Measurements from ENCODE around the gene PRKN.

Gene PRKN

DNA sequence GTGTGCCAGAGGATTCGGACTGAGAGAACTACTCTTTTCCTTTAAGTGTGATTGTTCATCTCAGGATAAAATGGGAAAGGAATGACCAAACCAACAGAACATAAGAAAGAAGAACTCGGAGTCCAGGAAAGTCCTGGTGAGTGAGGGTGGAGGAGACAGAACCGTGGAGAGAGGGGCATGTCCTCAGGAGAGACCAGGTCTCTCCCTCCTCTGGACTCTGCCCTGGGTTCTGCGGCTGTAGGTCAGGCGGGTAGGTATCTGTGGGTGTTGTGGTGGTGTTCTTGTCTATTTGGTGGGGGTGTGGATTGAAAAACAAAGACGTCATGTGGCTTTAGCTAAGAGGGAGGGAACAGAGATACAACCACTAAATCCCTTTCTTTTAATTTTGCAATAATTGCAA lies 1424.6 kb downstream of the PRKN start:
- no peak for ATAC-seq
- TF ChIP-seq BACH2 (CRISPR knock-in tag; IDR thresholded peaks at IDR 0.05; ENCODE audit: borderline replicate concordance) (no peak), ZFP3 (CRISPR knock-in tag; IDR thresholded peaks at IDR 0.05) (no peak), SNAI2 (CRISPR knock-in tag; IDR thresholded peaks at IDR 0.05) (no peak), ZNF70 (CRISPR knock-in tag; IDR thresholded peaks at IDR 0.05) (no peak), ARNTL (CRISPR knock-in tag; IDR thresholded peaks at IDR 0.05; ENCODE audit: borderline replicate concordance, low read depth) (no peak), CSRNP3 (CRISPR knock-in tag; IDR thresholded peaks at IDR 0.05) (no peak), ZNF565 (CRISPR knock-in tag; conservative IDR thresholded peaks at IDR 0.05; ENCODE audit: low read depth) (no peak), TOX (CRISPR knock-in tag; IDR thresholded peaks at IDR 0.05; ENCODE audit: borderline replicate concordance) (no peak), PPARA (CRISPR knock-in tag; IDR thresholded peaks at IDR 0.05; ENCODE audit: borderline replicate concordance) (no peak), GLIS3 (CRISPR knock-in tag; IDR thresholded peaks at IDR 0.05) (no peak), CREB5 (CRISPR knock-in tag; IDR thresholded peaks at IDR 0.05; ENCODE audit: low read depth) (no peak), ESRRG (CRISPR knock-in tag; IDR thresholded peaks at IDR 0.05) (no peak), OSR1 (CRISPR knock-in tag; IDR thresholded peaks at IDR 0.05) (no peak)
- TF ChIP-seq, protein P1, sequence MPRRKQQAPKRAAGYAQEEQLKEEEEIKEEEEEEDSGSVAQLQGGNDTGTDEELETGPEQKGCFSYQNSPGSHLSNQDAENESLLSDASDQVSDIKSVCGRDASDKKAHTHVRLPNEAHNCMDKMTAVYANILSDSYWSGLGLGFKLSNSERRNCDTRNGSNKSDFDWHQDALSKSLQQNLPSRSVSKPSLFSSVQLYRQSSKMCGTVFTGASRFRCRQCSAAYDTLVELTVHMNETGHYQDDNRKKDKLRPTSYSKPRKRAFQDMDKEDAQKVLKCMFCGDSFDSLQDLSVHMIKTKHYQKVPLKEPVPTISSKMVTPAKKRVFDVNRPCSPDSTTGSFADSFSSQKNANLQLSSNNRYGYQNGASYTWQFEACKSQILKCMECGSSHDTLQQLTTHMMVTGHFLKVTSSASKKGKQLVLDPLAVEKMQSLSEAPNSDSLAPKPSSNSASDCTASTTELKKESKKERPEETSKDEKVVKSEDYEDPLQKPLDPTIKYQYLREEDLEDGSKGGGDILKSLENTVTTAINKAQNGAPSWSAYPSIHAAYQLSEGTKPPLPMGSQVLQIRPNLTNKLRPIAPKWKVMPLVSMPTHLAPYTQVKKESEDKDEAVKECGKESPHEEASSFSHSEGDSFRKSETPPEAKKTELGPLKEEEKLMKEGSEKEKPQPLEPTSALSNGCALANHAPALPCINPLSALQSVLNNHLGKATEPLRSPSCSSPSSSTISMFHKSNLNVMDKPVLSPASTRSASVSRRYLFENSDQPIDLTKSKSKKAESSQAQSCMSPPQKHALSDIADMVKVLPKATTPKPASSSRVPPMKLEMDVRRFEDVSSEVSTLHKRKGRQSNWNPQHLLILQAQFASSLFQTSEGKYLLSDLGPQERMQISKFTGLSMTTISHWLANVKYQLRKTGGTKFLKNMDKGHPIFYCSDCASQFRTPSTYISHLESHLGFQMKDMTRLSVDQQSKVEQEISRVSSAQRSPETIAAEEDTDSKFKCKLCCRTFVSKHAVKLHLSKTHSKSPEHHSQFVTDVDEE (CRISPR knock-in tag; IDR thresholded peaks at IDR 0.05) = no peak
- TF ChIP-seq, protein P2, sequence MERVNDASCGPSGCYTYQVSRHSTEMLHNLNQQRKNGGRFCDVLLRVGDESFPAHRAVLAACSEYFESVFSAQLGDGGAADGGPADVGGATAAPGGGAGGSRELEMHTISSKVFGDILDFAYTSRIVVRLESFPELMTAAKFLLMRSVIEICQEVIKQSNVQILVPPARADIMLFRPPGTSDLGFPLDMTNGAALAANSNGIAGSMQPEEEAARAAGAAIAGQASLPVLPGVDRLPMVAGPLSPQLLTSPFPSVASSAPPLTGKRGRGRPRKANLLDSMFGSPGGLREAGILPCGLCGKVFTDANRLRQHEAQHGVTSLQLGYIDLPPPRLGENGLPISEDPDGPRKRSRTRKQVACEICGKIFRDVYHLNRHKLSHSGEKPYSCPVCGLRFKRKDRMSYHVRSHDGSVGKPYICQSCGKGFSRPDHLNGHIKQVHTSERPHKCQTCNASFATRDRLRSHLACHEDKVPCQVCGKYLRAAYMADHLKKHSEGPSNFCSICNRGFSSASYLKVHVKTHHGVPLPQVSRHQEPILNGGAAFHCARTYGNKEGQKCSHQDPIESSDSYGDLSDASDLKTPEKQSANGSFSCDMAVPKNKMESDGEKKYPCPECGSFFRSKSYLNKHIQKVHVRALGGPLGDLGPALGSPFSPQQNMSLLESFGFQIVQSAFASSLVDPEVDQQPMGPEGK (CRISPR knock-in tag; IDR thresholded peaks at IDR 0.05; ENCODE audit: borderline replicate concordance) = no peak

DNA sequence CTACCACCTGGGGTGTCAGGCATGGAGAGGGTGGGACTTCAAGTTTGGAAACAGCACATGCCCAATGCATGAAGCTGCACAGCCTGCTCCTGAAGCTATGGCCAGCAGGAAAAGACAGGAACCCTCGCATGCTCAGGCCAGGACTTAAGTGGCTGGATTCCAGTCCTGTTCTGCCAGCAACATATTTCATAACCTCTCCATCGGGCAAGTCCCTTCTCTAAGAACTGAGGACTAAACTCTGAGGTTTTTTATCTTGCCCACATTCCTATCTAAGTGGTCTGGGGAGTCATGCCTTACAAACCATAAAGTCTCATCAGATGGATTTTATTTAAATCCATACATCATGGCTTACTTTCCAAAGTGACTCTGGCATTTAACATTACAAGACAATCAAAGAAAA lies 1426.2 kb downstream of the PRKN start:
- no peak for TF ChIP-seq ZNF70 (CRISPR knock-in tag; IDR thresholded peaks at IDR 0.05)
- no peak for TF ChIP-seq SNAI2 (CRISPR knock-in tag; IDR thresholded peaks at IDR 0.05)
- TF ChIP-seq CSRNP3 (CRISPR knock-in tag; IDR thresholded peaks at IDR 0.05) = no peak
- peak; percentile 81 for TF ChIP-seq ISL1 (CRISPR knock-in tag; IDR thresholded peaks at IDR 0.05)
- peak; percentile 81 for ATAC-seq

DNA sequence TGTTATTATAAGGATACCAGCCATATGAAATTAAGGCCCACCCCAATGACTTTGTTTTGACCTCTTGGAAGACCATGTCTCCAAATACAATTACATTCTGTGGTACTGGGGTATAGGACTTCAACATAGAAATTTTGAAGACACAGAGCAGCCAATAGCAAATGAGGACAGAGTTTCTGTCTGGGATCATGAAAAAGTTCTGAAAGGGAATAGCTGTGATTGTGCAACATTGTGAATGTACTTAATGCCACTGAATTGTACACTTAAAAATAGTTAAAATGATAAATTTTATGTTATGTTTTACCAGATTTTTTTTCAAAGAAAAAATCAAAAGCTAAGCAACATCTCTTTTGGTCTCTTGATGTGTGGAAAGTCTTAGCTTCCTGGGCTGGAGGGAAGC lies 1426.7 kb downstream of the PRKN start:
- no peak for ATAC-seq
- TF ChIP-seq GLIS3 (CRISPR knock-in tag; IDR thresholded peaks at IDR 0.05) (no peak), ARNTL (CRISPR knock-in tag; IDR thresholded peaks at IDR 0.05; ENCODE audit: borderline replicate concordance, low read depth) (no peak), PPARA (CRISPR knock-in tag; IDR thresholded peaks at IDR 0.05; ENCODE audit: borderline replicate concordance) (no peak), SNAI2 (CRISPR knock-in tag; IDR thresholded peaks at IDR 0.05) (no peak), RARB (CRISPR knock-in tag; IDR thresholded peaks at IDR 0.05) (no peak), ZNF8 (CRISPR knock-in tag; IDR thresholded peaks at IDR 0.05) (no peak), CSRNP3 (CRISPR knock-in tag; IDR thresholded peaks at IDR 0.05) (no peak), TCF4 (CRISPR knock-in tag; IDR thresholded peaks at IDR 0.05; ENCODE audit: borderline replicate concordance) (no peak), ZNF565 (CRISPR knock-in tag; conservative IDR thresholded peaks at IDR 0.05; ENCODE audit: low read depth) (no peak), CREB5 (CRISPR knock-in tag; IDR thresholded peaks at IDR 0.05; ENCODE audit: low read depth) (no peak)
- TF ChIP-seq, protein P1 (CRISPR knock-in tag; IDR thresholded peaks at IDR 0.05) = no peak
- TF ChIP-seq, protein P2 (CRISPR knock-in tag; IDR thresholded peaks at IDR 0.05; ENCODE audit: borderline replicate concordance) = no peak

Data from SK-N-SH treated with all-trans-retinoic acid at 6 μM for 48 hours (cell line).